Panc1 (cell line): ENCODE data around the gene STAU1. TPM values are rescaled to one million over a fixed set of nuclear protein-coding genes. Genes with fewer than 3 reads are reported as not detected.
A peak's percentile ranks its signal among the peaks of the same experiment; 100 is the strongest.

Experiments
- ATAC-seq: fragments of 200-7000 bp; cut with Tn5 transposase; 2 replicates; pipeline ENCODE4 v1.9.1; 2020; ENCODE audit warnings: mild to moderate bottlenecking, moderate library complexity
- BruUV-seq: library from RNA; stranded (reverse); fragments of 400-500 nt; replicated peaks from 2 replicates; lab custom pipeline; 2021; lab: Mats Ljungman, UMichigan
- CTCF ChIA-PET: fragments of 300-600 bp; sonication (Branson Sonifier 250); formaldehyde crosslinking; loops from one replicate; lab custom pipeline; 2022; ENCODE audit warnings: antibody characterized with exemption; lab: Charles Lee
- POLR2A ChIA-PET: fragments of 300-600 bp; sonication (Branson Sonifier 250); formaldehyde crosslinking; loops from one replicate; lab custom pipeline; 2022; ENCODE audit warnings: antibody characterized with exemption; lab: Charles Lee
- DNase-seq: peaks from one replicate; pipeline ENCODE4 v3.0.0-alpha.2; 2010; ENCODE audit warnings: low read depth, low spot score
- H3K27ac ChIP-seq: 2 replicates; pipeline ENCODE4 v1.5.1; 2011; ENCODE audit warnings: mild to moderate bottlenecking, low read length, inconsistent platforms
- H3K27me3 ChIP-seq: fragments of 200-500 bp; sonication (Bioruptor generic); 2 replicates; pipeline ENCODE4 v1.6.0; 2014; ENCODE audit warnings: low read length, inconsistent platforms; ENCODE audit not compliant: control insufficient read depth, insufficient read depth
- H3K36me3 ChIP-seq: fragments of 200-500 bp; sonication (Bioruptor generic); 2 replicates; pipeline ENCODE4 v1.5.1; 2014; ENCODE audit warnings: inconsistent platforms, mild to moderate bottlenecking, low read length, moderate library complexity; ENCODE audit not compliant: control insufficient read depth, insufficient read depth
- H3K4me1 ChIP-seq: 2 replicates; pipeline ENCODE4 v1.5.1; 2011; ENCODE audit warnings: inconsistent platforms, mild to moderate bottlenecking, low read length, moderate library complexity; ENCODE audit not compliant: control insufficient read depth, insufficient read depth
- H3K4me3 ChIP-seq, 2 experiments: 2 replicates each; pipeline ENCODE4 v1.5.1; 2011 to 2012; ENCODE audit warnings: low read depth in 2 of 2, low read length in 2 of 2, mild to moderate bottlenecking in 2 of 2, inconsistent platforms in 1 of 2, moderate library complexity in 1 of 2
- H3K9me3 ChIP-seq: fragments of 200-500 bp; sonication (Bioruptor generic); 2 replicates; pipeline ENCODE4 v1.5.1; 2014; ENCODE audit warnings: low read depth, mild to moderate bottlenecking, inconsistent platforms, low read length, moderate library complexity; ENCODE audit not compliant: control insufficient read depth, insufficient read depth
- POLR2AphosphoS5 ChIP-seq: IDR thresholded peaks from 2 replicates; pipeline ENCODE4 v1.6.1; 2012; ENCODE audit warnings: mild to moderate bottlenecking, low read depth, low read length, moderate library complexity
- REST ChIP-seq, 2 experiments: IDR thresholded peaks; 2 replicates each; pipeline ENCODE4 v1.6.1; 2011 to 2012; ENCODE audit warnings: low read depth in 2 of 2, control low read depth in 1 of 2, low read length in 1 of 2, mild to moderate bottlenecking in 1 of 2, moderate library complexity in 1 of 2; ENCODE audit not compliant: insufficient read depth in 1 of 2
- SIN3A ChIP-seq: IDR thresholded peaks from 2 replicates; pipeline ENCODE4 v1.6.1; 2012; ENCODE audit warnings: low read depth, mild to moderate bottlenecking, low read length, moderate library complexity, borderline replicate concordance; ENCODE audit not compliant: insufficient read depth
- TCF7L2 ChIP-seq: IDR thresholded peaks from 2 replicates; pipeline ENCODE4 v1.6.1; 2011; ENCODE audit warnings: mild to moderate bottlenecking, low read depth, low read length, inconsistent platforms
- in situ Hi-C: cut with HindIII; loops from 2 replicates; pipeline ENCODE4 v1.10.0; 2016; ENCODE audit warnings: low sequenced_read_pairs, low pct_unique_long_range_greater_than_20kb
- intact Hi-C: fragments of 100-400 bp; cut with micrococcal nuclease; formaldehyde crosslinking; loops from one replicate; pipeline ENCODE4 v1.10.0; 2022; ENCODE audit not compliant: unreplicated experiment
- total RNA-seq: library from RNA; stranded (reverse); gene quantifications from one replicate; pipeline ENCODE4 v1.2.1, GENCODE V29; 2021; ENCODE audit not compliant: unreplicated experiment
- TF ChIP-seq, protein P1 (sequence below): fragments of 450-650 bp; IDR thresholded peaks from 2 replicates; pipeline ENCODE4 v1.5.1; 2017; ENCODE audit warnings: mild to moderate bottlenecking

STAU1 gene
- total RNA-seq, 1 experiment from 2014 or later, result 103 TPM

GRCh38 chr20:49174183-49174582 is 14.0 kb downstream of the STAU1 start:
- intact Hi-C loops, result no loop called here
- no peak for ATAC-seq
- no peaks in the 10 kb centered on the region for H3K27me3 ChIP-seq
- CTCF ChIA-PET, result no interaction called here
- no peaks in the 10 kb centered on the region for H3K9me3 ChIP-seq
- TF ChIP-seq TCF7L2 (no peak), SIN3A (no peak), REST (IDR thresholded peaks at IDR 0.05; ENCODE audit: insufficient read depth in 1 of 2, low read depth in 2 of 2, low read length in 1 of 2) (no peak), POLR2AphosphoS5 (no peak)
- TF ChIP-seq, protein P1, sequence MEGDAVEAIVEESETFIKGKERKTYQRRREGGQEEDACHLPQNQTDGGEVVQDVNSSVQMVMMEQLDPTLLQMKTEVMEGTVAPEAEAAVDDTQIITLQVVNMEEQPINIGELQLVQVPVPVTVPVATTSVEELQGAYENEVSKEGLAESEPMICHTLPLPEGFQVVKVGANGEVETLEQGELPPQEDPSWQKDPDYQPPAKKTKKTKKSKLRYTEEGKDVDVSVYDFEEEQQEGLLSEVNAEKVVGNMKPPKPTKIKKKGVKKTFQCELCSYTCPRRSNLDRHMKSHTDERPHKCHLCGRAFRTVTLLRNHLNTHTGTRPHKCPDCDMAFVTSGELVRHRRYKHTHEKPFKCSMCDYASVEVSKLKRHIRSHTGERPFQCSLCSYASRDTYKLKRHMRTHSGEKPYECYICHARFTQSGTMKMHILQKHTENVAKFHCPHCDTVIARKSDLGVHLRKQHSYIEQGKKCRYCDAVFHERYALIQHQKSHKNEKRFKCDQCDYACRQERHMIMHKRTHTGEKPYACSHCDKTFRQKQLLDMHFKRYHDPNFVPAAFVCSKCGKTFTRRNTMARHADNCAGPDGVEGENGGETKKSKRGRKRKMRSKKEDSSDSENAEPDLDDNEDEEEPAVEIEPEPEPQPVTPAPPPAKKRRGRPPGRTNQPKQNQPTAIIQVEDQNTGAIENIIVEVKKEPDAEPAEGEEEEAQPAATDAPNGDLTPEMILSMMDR, result no peak
- in situ Hi-C loops, result no loop called here
- POLR2A ChIA-PET, result no interaction called here
- no peaks in the 10 kb centered on the region for H3K36me3 ChIP-seq
- no TSS peak for BruUV-seq
- no peak overlapping the region for H3K4me3 ChIP-seq
- no peak for DNase-seq
- no peaks in the 10 kb centered on the region for H3K4me1 ChIP-seq
- H3K27ac ChIP-seq, result no peak overlapping the region

- Histone ChIP-seq H3K9me3 (no peaks in the 10 kb centered on the region), H3K4me1 (no peaks in the 10 kb centered on the region), H3K27ac (no peak overlapping the region), H3K36me3 (no peaks in the 10 kb centered on the region), H3K4me3 (no peak overlapping the region), H3K27me3 (no peaks in the 10 kb centered on the region)
- CTCF ChIA-PET, result no interaction called here
- in situ Hi-C loops, result no loop called here
- intact Hi-C loops, result no loop called here
- BruUV-seq, result TSS peak; percentile 43
- TF ChIP-seq POLR2AphosphoS5 (no peak), TCF7L2 (no peak), REST (IDR thresholded peaks at IDR 0.05; ENCODE audit: insufficient read depth in 1 of 2, low read depth in 2 of 2, low read length in 1 of 2) (no peak), SIN3A (no peak)
- TF ChIP-seq, protein P1, result no peak
- POLR2A ChIA-PET, result no interaction called here
- DNase-seq (no peak), ATAC-seq (no peak)
Observed at GRCh38 chr20:49172413-49172812, 15.7 kb downstream of the STAU1 start.
